HK-2 (cell line): ENCODE data around the gene MBD3L2B.
A peak's percentile ranks its signal among the peaks of the same experiment; 100 is the strongest.

Source experiments
- DNase-seq: peaks from one replicate; pipeline ENCODE4 v3.0.0-alpha.2; 2018; ENCODE audit not compliant: unreplicated experiment

The MBD3L2B gene

GRCh38 chr19:7010722-7011593, 10.3 kb downstream of the MBD3L2B start:
- no peak for DNase-seq

- DNase-seq: no peak
Observed at GRCh38 chr19:7007859-7008258, 13.4 kb downstream of the MBD3L2B start.

- DNase-seq: no peak
Observed at GRCh38 chr19:7006135-7006704, 15.0 kb downstream of the MBD3L2B start.

- peak; percentile 5 for DNase-seq
Observed at GRCh38 chr19:7004313-7004931, 16.8 kb downstream of the MBD3L2B start.

GRCh38 chr19:7000816-7001215, 20.4 kb downstream of the MBD3L2B start:
- no peak for DNase-seq

GRCh38 chr19:7000333-7000732, 20.9 kb downstream of the MBD3L2B start:
- no peak for DNase-seq

- DNase-seq: no peak
Observed at GRCh38 chr19:6999933-7000332, 21.3 kb downstream of the MBD3L2B start.

GRCh38 chr19:6997679-6998445, 23.4 kb downstream of the MBD3L2B start:
- no peak for DNase-seq

- no peak for DNase-seq
Observed at GRCh38 chr19:6996810-6997209, 24.4 kb downstream of the MBD3L2B start.

- DNase-seq: no peak
Observed at GRCh38 chr19:6995054-6995453, 26.2 kb downstream of the MBD3L2B start.

GRCh38 chr19:6988257-6988656, 33.0 kb downstream of the MBD3L2B start:
- no peak for DNase-seq

GRCh38 chr19:6987850-6988249, 33.4 kb downstream of the MBD3L2B start:
- no peak for DNase-seq

- DNase-seq: no peak
Observed at GRCh38 chr19:6983448-6983847, 37.8 kb downstream of the MBD3L2B start.

- DNase-seq: no peak
Observed at GRCh38 chr19:6979399-6979798, 41.8 kb downstream of the MBD3L2B start.

- no peak for DNase-seq
Observed at GRCh38 chr19:6976197-6976596, 45.0 kb downstream of the MBD3L2B start.

GRCh38 chr19:6971366-6971765, 49.9 kb downstream of the MBD3L2B start:
- no peak for DNase-seq

- DNase-seq: no peak
Observed at GRCh38 chr19:6970443-6970842, 50.8 kb downstream of the MBD3L2B start.

- no peak for DNase-seq
Observed at GRCh38 chr19:6970021-6970420, 51.2 kb downstream of the MBD3L2B start.

GRCh38 chr19:6969490-6969889, 51.7 kb downstream of the MBD3L2B start:
- no peak for DNase-seq
